HG02970 (cell line): ENCODE data around the gene NYAP2.

Source experiments
- ATAC-seq: cut with Tn5 transposase; IDR thresholded peaks from one replicate; pipeline ENCODE4 v1.9.1; 2021; ENCODE audit warnings: mild to moderate bottlenecking, moderate library complexity, moderate number of reproducible peaks; ENCODE audit not compliant: unreplicated experiment, low FRiP score

Gene NYAP2

DNA sequence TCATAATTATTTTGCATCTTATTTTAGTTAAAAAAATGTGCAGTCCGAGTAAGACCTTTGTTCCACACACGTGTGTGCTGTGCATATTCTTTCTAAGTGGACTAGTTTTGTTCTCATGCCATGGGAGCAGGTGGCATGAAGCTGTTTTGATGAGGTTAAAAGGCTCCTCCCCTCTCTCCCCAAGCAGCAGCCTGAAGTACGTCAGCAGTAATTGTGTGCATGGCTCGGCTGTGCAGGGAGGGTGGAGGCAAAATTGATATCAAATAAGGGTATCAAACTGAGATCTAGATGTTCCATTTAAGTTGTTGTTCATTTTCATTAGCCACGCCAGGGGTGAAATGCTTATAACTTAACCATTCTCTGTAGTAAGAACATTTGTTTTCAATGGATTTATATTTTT, at the start of gene NYAP2:
Gene NYAP2, plus strand, starts transcription at position 207 of the 400 bp plus-strand sequence. CDS start 9,171 bp downstream, outside the sequence.
- no peak for ATAC-seq

GRCh38 chr2:225353579-225354085, 45.9 kb upstream of the NYAP2 start:
- no peak for ATAC-seq

GRCh38 chr2:225354281-225354774, 45.2 kb upstream of the NYAP2 start:
- no peak for ATAC-seq

- ATAC-seq = no peak
Measured at GRCh38 chr2:225355788-225356187, 43.7 kb upstream of the NYAP2 start.

DNA sequence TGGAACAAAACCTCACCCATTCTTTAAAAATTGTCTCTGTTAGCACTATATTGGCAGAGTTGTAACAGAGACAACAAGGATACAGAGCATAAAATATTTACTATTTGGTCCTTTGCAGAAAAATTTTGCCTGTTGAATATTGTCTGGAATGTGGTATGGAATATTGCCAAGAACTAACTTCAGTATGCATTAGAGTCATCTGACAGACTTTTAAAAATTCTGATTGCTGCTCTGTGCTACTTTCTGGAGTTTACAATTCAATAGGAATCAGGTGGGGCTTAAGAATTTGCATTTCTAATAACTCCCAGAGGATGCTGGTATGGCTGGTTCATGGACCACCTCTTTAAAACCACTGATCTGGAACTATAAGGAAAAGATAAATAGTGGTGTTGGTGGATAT, 32.8 kb upstream of the NYAP2 start:
- ATAC-seq = no peak

GRCh38 chr2:225367482-225367881, 32.0 kb upstream of the NYAP2 start:
- ATAC-seq = no peak

DNA sequence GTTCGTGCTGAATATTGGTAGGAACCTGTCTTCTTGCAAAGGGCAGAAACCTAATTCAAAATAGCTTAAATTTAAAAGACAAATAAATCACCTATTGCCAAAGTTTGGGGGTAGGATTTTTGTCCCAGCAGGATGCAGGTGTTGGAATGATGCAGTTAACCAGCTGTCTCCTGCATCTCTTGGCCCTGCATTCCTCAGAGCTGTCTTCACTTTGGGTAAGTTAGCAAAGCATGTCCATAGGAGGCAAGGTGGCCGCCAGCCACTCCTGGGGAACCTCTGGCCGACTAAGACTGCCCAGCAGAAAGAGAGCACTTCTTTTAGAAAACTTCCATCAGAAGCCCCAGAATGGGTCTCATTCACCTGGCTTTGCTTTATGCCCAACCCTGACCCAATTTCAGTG, 20.5 kb upstream of the NYAP2 start:
- no peak for ATAC-seq

DNA sequence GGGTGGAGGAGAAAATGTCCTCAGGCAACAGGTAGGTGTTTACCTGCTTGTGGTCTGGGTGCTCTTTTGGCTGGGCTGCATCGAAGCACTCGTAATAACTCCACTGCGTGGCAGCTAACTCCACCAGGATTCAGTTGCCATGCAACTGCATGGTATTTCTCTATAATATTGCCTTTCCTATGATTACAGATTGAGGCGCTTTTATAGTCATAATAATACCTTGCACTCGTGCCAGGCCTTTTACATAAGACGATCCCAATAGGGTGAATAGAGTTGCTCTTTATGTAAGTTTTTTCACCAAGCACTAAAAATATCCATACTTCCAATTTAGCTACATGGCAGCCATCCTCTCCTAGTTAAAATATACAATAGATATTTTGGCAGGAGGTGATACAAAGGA, 19.7 kb upstream of the NYAP2 start:
- no peak for ATAC-seq

DNA sequence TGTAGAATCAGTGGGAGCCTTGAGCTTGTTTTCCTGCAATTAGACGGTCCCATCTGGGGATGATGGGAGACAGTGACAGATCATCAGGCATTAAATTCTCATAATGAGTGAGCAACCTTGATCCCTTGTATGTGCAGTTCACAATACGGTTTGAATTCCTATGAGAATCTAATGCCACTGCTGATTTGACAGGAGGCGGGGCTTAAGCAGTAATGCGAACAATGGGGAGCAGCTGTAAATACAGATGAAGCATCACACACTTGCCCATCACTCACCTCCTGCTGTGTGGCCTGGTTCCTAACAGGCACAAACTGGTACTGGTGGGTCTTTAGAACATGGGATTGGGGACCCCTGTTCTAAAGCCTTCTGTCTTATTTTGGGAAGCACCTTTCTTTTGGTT, 17.9 kb upstream of the NYAP2 start:
- no peak for ATAC-seq

DNA sequence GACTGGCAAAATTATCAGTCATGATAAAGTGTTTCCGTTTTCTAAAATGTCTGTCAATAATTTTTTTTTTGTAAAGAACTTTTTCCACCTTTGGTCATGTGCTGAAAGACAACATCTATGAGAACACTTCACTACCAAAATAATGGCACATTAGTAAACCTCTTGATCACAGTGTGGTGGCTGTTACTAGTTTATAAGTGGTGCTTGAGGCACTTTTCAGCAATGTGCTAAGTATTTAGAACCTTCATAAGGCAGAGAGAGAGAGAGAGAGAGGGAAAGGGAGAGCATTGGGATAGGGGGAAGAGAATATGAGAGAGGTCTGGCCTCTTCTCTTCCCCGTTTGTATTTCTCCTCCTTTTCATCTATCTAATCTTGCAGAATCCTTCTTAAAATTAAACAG, 1.1 kb upstream of the NYAP2 start:
- ATAC-seq = no peak

DNA sequence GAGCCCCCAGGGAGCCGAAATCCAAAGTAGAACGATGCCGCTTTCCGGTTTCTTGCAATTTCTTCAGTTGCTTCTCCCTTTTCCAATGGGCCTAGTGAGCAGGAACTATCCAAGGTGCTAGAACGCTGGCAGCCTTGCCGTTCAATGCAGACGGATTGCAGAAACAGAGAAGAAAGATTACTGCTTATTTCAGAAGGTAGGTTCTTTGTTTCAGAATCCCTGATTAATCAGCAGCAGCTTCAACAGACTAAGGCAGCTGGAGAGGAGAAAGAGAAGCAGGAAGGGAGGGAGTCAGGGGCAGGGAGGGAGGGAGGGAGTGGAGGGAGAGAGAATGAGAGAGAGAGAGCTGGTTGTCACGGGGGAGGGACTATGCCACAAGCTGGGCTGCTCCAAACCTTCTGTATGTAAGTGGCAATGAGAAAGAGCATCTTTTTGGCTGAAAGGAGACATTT, 576 bp downstream of the NYAP2 start:
- ATAC-seq = no peak

- ATAC-seq = no peak
Measured at GRCh38 chr2:225400546-225401400, 1.3 kb downstream of the NYAP2 start.

DNA sequence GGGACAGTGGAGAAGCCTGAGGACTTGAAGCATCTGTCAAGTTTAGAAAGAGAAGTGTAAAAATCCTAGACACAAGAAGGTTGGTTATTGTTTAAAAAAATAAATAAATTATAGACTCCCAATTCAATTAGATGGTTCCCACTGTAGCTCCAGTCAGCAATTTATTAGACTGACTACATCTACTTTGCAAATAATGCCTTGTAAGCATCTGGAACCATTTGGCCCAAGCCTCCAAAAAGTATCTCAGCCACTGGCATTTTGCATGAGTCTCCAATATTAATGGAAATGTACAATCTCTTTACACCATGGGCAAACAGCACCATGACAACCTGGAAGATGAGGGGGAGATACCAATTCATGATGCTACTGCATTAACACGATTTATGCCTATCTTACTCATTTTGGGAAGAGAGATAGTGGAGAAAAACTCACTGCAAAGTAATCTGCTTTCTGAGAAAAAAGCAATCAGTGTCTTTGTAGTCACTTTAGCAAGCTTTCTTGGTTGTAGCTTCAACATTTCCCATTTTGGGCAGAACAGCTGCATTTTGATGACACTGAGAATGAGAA, 2.8 kb downstream of the NYAP2 start:
- ATAC-seq = no peak

GRCh38 chr2:225411452-225411851, 11.9 kb downstream of the NYAP2 start:
- ATAC-seq = no peak

DNA sequence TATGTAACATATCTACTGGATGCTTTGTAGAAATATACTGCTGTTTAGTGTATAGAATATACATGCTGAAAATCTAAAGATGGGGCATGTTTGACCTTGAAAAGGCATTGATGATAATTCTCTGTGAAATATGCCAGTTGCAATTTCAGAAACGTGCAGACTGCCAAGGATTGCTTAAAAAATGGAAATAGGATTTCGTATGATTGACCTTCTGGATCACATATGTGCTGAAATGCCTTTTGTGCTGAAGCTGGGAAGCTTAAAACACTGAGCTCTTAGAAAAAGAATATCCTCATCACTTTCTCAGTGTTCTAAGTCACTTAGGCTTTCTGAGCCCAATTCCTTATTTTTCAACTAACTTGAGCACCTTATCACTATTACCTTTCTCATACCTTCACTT, 14.3 kb downstream of the NYAP2 start:
- no peak for ATAC-seq

- no peak for ATAC-seq
Measured at GRCh38 chr2:225414902-225415301, 15.4 kb downstream of the NYAP2 start.

DNA sequence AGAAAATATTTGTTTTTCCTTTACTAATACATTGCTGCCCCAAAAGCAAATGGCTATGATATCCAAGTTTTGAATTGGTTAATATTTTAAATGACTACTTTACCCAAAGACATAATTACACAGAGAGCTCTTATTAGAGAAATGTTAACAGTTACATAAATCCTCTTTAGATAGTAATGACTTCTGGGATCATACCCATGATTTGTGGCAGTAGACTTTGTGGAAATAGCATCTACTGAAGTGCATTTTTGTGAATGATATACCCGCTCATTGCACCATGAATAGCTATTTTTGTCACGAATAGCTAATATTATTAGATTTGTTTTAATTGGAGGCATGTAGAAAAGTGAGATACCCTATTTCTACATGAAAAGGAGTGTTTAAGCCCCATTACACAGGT, 15.8 kb downstream of the NYAP2 start:
- ATAC-seq = no peak

GRCh38 chr2:225415792-225416191, 16.3 kb downstream of the NYAP2 start:
- no peak for ATAC-seq

GRCh38 chr2:225416616-225417367, 17.3 kb downstream of the NYAP2 start:
- ATAC-seq = no peak

DNA sequence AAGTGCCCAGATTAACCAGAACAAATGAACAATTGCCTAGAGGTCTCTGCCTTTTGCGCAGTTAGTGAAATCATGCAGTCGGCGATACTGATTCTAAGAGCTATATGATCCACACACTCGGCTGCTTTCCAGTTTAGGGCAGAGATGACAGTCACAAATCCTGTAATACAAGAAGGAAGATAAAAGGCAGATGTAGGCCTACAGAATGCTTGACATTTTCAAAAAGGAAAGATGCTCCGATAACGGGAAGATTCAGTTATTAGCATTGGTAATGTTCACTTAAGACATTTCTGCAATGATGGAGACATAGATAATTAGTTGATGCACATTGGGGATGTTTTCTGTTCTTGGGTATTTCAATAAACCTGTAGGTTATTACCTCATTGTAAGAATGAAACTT, 19.5 kb downstream of the NYAP2 start:
- ATAC-seq = no peak

DNA sequence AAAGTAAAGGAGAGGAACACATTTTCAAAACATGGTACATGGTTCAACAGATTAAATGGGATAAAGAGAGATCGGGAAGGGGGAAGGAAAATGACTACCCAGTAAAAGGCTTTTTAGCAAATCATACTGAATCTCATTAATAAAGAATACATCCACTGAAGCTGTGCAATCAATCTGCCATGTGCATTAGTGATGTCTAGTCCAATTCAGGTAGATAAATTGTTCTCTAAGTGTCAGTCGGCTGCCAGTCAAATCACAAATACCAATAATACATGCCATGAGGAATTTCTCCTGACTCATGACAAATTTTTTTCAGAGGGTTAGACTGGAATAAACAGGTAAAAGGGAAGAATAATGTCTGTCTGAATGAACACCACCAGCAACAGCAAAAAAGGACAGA, 22.6 kb downstream of the NYAP2 start:
- ATAC-seq = no peak
